ENCODE results near the gene CHI3L1. TPM values are rescaled to one million over a fixed set of nuclear protein-coding genes. Genes with fewer than 3 reads are reported as not detected.

The CHI3L1 gene
- total and polyA plus RNA-seq, 12 donors, result 0.15 to 14.3 (median 2.0) TPM; not detected in 1

DNA sequence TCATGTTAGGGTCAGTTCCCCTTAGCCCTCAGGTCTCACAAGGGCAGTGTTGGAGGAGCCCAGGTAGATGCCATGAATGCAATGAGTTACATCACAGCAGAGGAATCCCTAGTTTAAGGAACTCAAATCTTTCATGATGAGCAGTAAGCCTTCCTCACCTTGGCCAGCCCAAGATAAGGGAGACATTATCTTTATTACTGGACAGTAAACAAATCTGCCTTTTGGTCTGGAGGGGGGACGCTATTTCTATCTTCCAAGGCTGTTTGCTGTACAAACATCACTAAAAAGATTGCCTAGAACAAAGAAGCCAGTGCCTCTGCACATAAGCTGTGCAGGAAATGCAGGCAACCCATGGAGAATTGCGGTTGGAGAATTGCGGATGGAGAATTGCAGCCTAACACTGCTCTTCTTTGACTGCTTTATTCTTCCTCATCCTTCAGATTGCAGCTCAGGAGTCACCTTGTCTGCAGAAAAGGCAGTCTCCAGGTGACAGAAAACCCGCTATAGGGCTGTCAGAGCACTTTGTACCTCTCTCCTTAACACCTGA, 2.3 kb upstream of the CHI3L1 start:
- Histone ChIP-seq H3K9me3 (no peaks in the 10 kb centered on the region), H3K27me3 (peaks cover 0 to 4% (median 0%) of the 10 kb centered on the region in 7 donors), H3K27ac (no peak overlapping the region), H3K36me3 (no peaks in the 10 kb centered on the region), H3K4me3 (no peak overlapping the region), H3K4me1 (peaks cover 0 to 17% (median 4%) of the 10 kb centered on the region in 9 donors)
- intact Hi-C loops (cut with DNase I), result no loop called here
- TF ChIP-seq, protein P1, sequence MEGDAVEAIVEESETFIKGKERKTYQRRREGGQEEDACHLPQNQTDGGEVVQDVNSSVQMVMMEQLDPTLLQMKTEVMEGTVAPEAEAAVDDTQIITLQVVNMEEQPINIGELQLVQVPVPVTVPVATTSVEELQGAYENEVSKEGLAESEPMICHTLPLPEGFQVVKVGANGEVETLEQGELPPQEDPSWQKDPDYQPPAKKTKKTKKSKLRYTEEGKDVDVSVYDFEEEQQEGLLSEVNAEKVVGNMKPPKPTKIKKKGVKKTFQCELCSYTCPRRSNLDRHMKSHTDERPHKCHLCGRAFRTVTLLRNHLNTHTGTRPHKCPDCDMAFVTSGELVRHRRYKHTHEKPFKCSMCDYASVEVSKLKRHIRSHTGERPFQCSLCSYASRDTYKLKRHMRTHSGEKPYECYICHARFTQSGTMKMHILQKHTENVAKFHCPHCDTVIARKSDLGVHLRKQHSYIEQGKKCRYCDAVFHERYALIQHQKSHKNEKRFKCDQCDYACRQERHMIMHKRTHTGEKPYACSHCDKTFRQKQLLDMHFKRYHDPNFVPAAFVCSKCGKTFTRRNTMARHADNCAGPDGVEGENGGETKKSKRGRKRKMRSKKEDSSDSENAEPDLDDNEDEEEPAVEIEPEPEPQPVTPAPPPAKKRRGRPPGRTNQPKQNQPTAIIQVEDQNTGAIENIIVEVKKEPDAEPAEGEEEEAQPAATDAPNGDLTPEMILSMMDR (IDR thresholded peaks at IDR 0.05), result no peak
- ATAC-seq (no peak), DNase-seq (no peak)
- 77 to 90% methylated on average over 4 of the region's 4 CpGs for WGBS, 2 donors

DNA sequence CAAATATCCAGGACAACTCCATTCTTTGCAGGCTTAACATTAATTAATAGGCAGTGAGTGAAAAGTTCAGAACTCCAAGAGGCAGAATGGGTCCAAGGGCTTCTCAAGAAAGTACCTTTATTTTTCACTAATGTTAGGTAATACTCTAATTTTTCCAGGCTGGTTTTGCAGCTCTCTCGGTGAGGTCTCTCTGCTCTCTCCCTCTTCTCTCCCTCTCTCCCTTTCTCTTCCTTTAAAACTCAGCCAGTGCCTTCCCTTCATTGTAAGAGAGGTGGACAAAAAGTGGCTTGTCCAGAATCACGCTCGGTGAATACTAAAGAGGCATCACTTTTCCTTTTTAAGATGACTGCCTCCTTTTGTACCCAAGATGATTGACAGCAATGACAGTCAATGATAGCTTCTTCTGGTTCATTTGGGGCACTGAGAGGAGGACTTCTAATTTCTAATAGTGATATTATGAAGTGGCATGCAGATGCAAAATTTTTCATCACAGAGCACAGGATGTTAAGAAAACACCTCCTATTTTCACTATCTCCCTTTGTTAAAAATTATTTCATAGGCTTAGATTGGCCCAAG, 1.3 kb upstream of the CHI3L1 start:
- Histone ChIP-seq H3K27ac (peak overlapping the region in 1 of 10 donors; percentile 16), H3K9me3 (no peaks in the 10 kb centered on the region), H3K4me1 (peaks cover 0 to 17% (median 4%) of the 10 kb centered on the region in 9 donors), H3K27me3 (peaks cover 0 to 4% (median 0%) of the 10 kb centered on the region in 7 donors), H3K4me3 (no peak overlapping the region), H3K36me3 (no peaks in the 10 kb centered on the region)
- ATAC-seq (no peak), DNase-seq (no peak)
- intact Hi-C loops (cut with DNase I), result no loop called here
- 79 to 90% methylated on average over 3 of the region's 3 CpGs for WGBS, 2 donors
- TF ChIP-seq, protein P1 (IDR thresholded peaks at IDR 0.05), result no peak

DNA sequence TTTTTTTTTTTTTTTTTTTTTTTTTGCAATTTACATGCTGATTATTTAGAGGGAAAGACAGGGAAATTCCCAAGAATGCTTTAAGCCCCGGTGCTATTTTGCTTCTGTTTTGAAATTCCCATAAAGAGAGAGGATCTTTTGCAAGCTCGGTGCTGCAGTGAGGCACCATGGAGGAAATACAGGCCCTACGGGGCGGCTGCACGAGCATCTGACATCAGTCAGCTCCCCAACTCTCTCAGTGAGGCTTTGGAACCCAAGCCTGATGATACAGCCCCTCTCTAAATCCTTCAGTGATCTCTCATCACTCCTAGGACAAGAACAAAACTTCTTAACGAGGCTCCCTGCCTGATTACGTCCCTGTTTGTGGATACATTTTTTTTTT, 791 bp upstream of the CHI3L1 start:
- no peak for ATAC-seq
- peaks cover 0 to 4% (median 0%) of the 10 kb centered on the region in 7 donors for H3K27me3 ChIP-seq
- no peaks in the 10 kb centered on the region for H3K9me3 ChIP-seq
- WGBS, 2 donors, result 51% methylated on average over 7 of the region's 7 CpGs
- H3K36me3 ChIP-seq, result no peaks in the 10 kb centered on the region
- no peak overlapping the region for H3K4me3 ChIP-seq
- no peak for DNase-seq
- intact Hi-C loops (cut with DNase I), result no loop called here
- peak overlapping the region in 1 of 10 donors; percentile 16 for H3K27ac ChIP-seq
- peaks cover 0 to 17% (median 4%) of the 10 kb centered on the region in 9 donors for H3K4me1 ChIP-seq
- TF ChIP-seq, protein P1 (IDR thresholded peaks at IDR 0.05), result no peak

DNA sequence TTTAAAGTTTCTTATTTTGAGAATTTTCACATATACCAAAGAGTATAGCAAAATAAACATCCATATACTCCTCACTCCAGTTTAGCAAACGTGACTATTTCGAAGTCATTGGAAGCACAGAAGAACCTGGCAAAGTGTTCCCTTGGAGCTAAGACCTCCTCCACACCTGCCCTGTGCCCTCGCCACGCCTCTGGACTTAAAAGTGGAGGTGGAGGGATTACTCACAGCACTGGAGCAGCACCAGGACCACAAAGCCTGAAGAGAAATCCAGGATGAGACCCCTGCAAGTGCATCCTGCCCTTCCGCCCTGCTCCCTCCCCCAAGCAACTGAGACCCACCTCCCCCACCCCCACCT, 436 bp downstream of the CHI3L1 start:
- TF ChIP-seq, protein P1 (IDR thresholded peaks at IDR 0.05), result no peak
- H3K9me3 ChIP-seq, result no peaks in the 10 kb centered on the region
- ATAC-seq (no peak), DNase-seq (no peak)
- H3K27me3 ChIP-seq, result no peaks in the 10 kb centered on the region
- no peak overlapping the region for H3K4me3 ChIP-seq
- no peaks in the 10 kb centered on the region for H3K36me3 ChIP-seq
- 92 to 93% methylated on average over 5 of the region's 5 CpGs for WGBS, 2 donors
- peaks cover 0 to 23% (median 6%) of the 10 kb centered on the region in 9 donors for H3K4me1 ChIP-seq
- intact Hi-C loops (cut with DNase I), result no loop called here
- no peak overlapping the region for H3K27ac ChIP-seq
